Mucosa of descending colon (tissue), 3 donors: ENCODE measurements around the gene GLG1. TPM values are rescaled to one million over a fixed set of nuclear protein-coding genes. Genes with fewer than 3 reads are reported as not detected.

Experiments
- ATAC-seq: fragments of 200-7000 bp; cut with Tn5 transposase; one replicate; pipeline ENCODE4 v1.9.1; 2020; ENCODE audit warnings: mild to moderate bottlenecking, moderate library complexity
- DNase-seq, 3 donors: peaks; one replicate each; pipeline ENCODE4 v3.0.0-alpha.2; 2020
- H3K36me3 ChIP-seq: fragments of 200-600 bp; one replicate; pipeline ENCODE4 v1.8.0; 2021; ENCODE audit warnings: low read depth, mild to moderate bottlenecking
- H3K4me1 ChIP-seq: fragments of 200-600 bp; one replicate; pipeline ENCODE4 v1.8.0; 2021; ENCODE audit warnings: low read depth, mild to moderate bottlenecking
- H3K4me3 ChIP-seq: fragments of 200-600 bp; one replicate; pipeline ENCODE4 v1.8.0; 2021; ENCODE audit warnings: mild to moderate bottlenecking
- H3K9me3 ChIP-seq: fragments of 200-600 bp; one replicate; pipeline ENCODE4 v1.8.0; 2021; ENCODE audit warnings: mild to moderate bottlenecking
- intact Hi-C, 2 donors: fragments of 100-400 bp; cut with DNase I in 1 of 2; cut with micrococcal nuclease in 1 of 2; formaldehyde crosslinking; loops; one replicate each; pipeline versions ENCODE4 v1.11.0 to v1.11.1; 2022; cut with DNase I, micrococcal nuclease
- total RNA-seq, 3 donors: library from RNA; stranded (reverse); fragmentation: NEBNext Ultra II Directional in 2 of 3; extraction: Animal tissue kit (Norgen Biotek cat#: 25700) in 2 of 3; gene quantifications; one replicate each; pipeline versions ENCODE4 v1.2.1 to v1.2.4, GENCODE V29; 2021 to 2023
- TF ChIP-seq, protein P1 (sequence below): fragments of 200-600 bp; IDR thresholded peaks from one replicate; pipeline ENCODE4 v1.8.0; 2022; ENCODE audit warnings: antibody characterized with exemption, mild to moderate bottlenecking
- donor health status: DM: no; HTN: no; CAD: no; lungs with moderate emphysema.
- donor health status: DM: no; HTN: no; CAD: no.
- donor health status: DM: no; HTN: yes; CAD: no.

Gene GLG1
- total RNA-seq, 3 donors from 2014 or later, result 91.3 to 122 (median 99.7) TPM

DNA sequence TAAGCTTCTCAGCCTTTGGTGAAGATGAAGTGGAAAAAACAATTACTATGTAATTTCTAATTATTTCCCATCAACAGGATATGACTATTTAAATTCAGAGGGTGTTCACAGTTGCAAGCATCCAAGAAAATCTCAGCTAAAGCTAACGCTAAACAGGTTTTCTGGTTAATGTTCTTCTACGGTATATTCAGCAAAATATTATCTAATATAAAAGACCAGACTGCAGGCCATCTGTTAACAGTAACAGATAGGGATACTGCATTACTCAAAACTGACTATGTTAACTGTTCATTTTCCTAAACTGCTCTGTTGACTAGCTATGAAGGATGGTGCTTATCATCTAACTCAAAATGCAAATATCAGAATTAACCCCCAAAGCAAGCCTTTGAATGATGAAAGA is 32.8 kb downstream of the GLG1 start:
- Histone ChIP-seq H3K4me1 (peaks cover 22% of the 10 kb centered on the region), H3K9me3 (no peaks in the 10 kb centered on the region), H3K4me3 (no peak overlapping the region), H3K36me3 (no peaks in the 10 kb centered on the region)
- TF ChIP-seq, protein P1, sequence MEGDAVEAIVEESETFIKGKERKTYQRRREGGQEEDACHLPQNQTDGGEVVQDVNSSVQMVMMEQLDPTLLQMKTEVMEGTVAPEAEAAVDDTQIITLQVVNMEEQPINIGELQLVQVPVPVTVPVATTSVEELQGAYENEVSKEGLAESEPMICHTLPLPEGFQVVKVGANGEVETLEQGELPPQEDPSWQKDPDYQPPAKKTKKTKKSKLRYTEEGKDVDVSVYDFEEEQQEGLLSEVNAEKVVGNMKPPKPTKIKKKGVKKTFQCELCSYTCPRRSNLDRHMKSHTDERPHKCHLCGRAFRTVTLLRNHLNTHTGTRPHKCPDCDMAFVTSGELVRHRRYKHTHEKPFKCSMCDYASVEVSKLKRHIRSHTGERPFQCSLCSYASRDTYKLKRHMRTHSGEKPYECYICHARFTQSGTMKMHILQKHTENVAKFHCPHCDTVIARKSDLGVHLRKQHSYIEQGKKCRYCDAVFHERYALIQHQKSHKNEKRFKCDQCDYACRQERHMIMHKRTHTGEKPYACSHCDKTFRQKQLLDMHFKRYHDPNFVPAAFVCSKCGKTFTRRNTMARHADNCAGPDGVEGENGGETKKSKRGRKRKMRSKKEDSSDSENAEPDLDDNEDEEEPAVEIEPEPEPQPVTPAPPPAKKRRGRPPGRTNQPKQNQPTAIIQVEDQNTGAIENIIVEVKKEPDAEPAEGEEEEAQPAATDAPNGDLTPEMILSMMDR, result no peak
- intact Hi-C loops, result no loop called here
- ATAC-seq, result no peak
- DNase-seq, result no peak

DNA sequence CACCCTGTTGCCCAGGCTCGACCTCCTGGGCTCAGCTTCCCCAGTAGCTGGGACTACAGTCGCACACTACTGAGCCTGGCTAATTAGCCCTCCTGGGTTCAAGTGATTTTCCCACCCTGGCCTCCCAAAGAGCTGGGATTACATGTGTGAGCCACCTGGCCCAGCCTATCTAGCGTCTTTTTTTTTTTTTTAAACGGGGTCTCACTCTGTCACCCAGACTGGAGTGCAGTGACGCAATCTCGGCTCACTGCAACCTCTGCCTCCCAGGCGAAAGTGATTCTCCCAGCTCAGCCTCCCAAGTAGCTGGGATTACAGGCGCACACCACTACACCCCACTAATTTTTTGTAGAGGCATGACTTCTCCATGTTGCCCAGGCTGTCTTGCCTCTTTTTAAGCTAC is 33.3 kb downstream of the GLG1 start:
- DNase-seq, result no peak
- Histone ChIP-seq H3K4me1 (peaks cover 24% of the 10 kb centered on the region), H3K36me3 (no peaks in the 10 kb centered on the region), H3K9me3 (no peaks in the 10 kb centered on the region), H3K4me3 (no peak overlapping the region)
- TF ChIP-seq, protein P1, result no peak
- intact Hi-C loops, result no loop called here
- ATAC-seq, result no peak

DNA sequence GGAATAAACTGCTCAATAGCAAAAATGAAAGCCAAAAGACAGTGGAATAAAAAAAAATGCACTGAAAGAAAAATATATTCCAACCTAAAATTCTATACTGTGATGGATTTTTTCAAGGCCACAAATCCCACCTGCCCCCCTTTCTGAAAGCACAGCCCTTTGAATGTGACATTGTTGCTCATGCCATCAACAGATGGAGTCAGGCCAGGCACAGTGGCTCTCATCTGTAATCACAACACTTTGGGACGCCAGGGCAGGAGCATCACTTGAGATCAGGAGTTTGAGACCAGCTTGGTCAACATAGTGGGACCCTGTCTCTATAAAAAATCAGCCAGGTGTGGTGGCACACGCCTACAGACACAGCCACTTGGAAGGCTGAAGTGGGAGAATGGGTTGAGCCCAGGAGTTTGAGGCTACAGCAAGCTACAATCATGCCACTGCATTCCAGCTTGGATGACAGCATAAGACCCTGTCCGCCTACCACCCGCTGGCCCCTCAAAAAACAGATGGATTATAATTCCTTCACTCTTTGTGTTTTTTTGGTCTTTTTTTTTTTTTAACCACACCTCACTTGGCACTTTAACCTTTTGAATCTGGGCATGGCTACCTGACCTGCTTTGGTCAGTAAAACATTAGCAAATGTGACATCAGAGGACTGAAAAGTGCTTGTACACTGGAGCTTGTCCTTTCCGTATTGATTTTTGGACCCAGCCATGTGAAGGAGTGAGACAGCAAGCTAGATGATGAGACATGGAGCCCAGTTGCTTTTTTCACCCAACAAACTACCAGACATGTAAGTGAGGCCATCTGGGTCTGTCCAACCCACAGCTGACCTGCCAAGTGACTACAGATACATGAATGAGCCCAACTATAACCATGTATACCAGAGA is 36.3 kb downstream of the GLG1 start:
- Histone ChIP-seq H3K36me3 (no peaks in the 10 kb centered on the region), H3K9me3 (no peaks in the 10 kb centered on the region), H3K4me1 (peaks cover 24% of the 10 kb centered on the region), H3K4me3 (no peak overlapping the region)
- TF ChIP-seq, protein P1, result no peak
- intact Hi-C loops, result no loop called here
- ATAC-seq, result peak; percentile 83
- no peak for DNase-seq

DNA sequence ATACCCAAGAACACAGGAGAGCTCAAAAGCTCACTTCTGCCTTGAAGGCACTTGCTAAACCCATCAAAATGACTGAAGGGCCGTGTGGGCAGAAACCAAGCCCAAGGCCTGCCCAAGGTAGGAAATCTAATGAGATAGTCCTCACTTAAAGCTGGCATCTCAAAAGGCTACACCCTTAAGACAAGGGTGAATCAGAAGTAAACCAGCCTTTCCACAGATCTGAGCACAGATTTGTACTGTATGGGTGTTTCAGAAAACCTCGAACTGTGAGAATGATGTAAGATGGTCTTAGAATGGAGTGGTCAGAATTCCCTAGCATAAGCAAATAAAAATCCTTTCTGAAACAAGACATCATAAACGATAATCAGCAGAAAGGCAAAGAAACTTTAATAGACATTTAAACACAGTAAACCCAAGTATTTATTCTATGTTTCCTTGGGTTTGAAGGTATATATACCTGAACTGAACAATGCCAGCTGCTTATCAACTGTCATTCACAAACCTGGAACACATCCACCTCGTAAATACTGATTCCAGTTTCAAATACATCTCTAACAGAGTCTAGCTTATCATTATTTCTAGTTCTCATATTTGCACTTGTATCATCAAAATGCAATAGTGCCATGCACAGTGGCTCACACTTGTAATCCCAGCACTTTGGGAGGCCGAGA is 37.8 kb downstream of the GLG1 start:
- Histone ChIP-seq H3K4me3 (no peak overlapping the region), H3K4me1 (peaks cover 24% of the 10 kb centered on the region), H3K9me3 (no peaks in the 10 kb centered on the region), H3K36me3 (no peaks in the 10 kb centered on the region)
- TF ChIP-seq, protein P1, result no peak
- intact Hi-C loops, result no loop called here
- peak in 1 of 3 donors; percentile 21 for DNase-seq
- ATAC-seq, result peak; percentile 69

DNA sequence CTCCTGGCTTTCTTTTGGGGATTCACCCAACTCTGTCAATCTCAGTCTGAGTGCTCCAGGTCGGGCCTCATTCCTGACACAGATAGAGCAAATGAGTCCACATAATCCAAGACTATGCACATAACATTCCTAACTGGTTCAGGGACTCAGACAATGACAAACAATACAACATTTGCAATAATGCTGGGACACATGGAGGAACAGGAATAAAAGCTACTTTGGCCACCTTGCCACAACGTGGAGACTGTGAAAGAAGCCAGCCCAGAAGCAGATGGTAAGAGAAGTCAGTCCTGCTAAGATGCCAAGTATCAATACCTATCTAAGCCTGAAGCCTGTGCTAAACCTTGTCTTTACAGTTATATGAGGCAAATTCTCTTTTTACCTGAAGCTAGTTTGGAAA is 39.0 kb downstream of the GLG1 start:
- intact Hi-C loops, result no loop called here
- H3K4me1 ChIP-seq, result peaks cover 24% of the 10 kb centered on the region
- ATAC-seq (no peak), DNase-seq (no peak)
- no peaks in the 10 kb centered on the region for H3K9me3 ChIP-seq
- TF ChIP-seq, protein P1, result no peak
- no peaks in the 10 kb centered on the region for H3K36me3 ChIP-seq
- no peak overlapping the region for H3K4me3 ChIP-seq
